Hepatocyte (in vitro differentiated cells): Measurements from ENCODE around the gene APC.

ENCODE experiments used
- EZH2phosphoT487 ChIP-seq: fragments of 200-600 bp; sonication (generic); IDR thresholded peaks from one replicate; pipeline ENCODE4 v1.6.1; 2018; ENCODE audit warnings: antibody characterized with exemption, mild to moderate bottlenecking, low read depth, moderate library complexity; ENCODE audit not compliant: unreplicated experiment, severe bottlenecking
- TF ChIP-seq, protein P1 (sequence below): fragments of 200-600 bp; sonication (generic); IDR thresholded peaks from 2 replicates; pipeline ENCODE4 v1.5.1; 2016; ENCODE audit warnings: antibody characterized with exemption, mild to moderate bottlenecking; ENCODE audit not compliant: poor library complexity

GRCh38 chr5:112724901-112725300, 12.8 kb upstream of the APC start:
- TF ChIP-seq, protein P1, sequence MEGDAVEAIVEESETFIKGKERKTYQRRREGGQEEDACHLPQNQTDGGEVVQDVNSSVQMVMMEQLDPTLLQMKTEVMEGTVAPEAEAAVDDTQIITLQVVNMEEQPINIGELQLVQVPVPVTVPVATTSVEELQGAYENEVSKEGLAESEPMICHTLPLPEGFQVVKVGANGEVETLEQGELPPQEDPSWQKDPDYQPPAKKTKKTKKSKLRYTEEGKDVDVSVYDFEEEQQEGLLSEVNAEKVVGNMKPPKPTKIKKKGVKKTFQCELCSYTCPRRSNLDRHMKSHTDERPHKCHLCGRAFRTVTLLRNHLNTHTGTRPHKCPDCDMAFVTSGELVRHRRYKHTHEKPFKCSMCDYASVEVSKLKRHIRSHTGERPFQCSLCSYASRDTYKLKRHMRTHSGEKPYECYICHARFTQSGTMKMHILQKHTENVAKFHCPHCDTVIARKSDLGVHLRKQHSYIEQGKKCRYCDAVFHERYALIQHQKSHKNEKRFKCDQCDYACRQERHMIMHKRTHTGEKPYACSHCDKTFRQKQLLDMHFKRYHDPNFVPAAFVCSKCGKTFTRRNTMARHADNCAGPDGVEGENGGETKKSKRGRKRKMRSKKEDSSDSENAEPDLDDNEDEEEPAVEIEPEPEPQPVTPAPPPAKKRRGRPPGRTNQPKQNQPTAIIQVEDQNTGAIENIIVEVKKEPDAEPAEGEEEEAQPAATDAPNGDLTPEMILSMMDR = no peak
- no peak for TF ChIP-seq EZH2phosphoT487
